Stimulated activated CD4-positive, alpha-beta T cell treated with anti-CD3 and anti-CD28 coated beads, Interleukin-1b, Interleukin-23, amount 100 ng/mL, for 1 hour (primary cell): Measurements from ENCODE around the gene LCE3D.
"Not testable (repeated sequence)": the region's sequence is repeated elsewhere in the genome, so short reads cannot be mapped to it uniquely, and the experiment has no call there.

ENCODE experiments used
- DNase-seq, 2 donors: peaks; one replicate each; pipeline ENCODE4 v3.0.0-alpha.2; 2020; ENCODE audit warnings: low read depth in 2 of 2

LCE3D gene, protein sequence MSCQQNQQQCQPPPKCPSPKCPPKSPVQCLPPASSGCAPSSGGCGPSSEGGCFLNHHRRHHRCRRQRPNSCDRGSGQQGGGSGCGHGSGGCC

GRCh38 chr1:152580433-152580832 is at the start of gene LCE3D:
Gene LCE3D, minus strand, starts transcription at chr1:152580516. Its CDS starts 580 bp downstream, at chr1:152579936.
- no peak for DNase-seq

- no peak for DNase-seq
Observed at GRCh38 chr1:152626744-152627143, 46.4 kb upstream of the LCE3D start.

GRCh38 chr1:152623203-152623844 is 43.0 kb upstream of the LCE3D start:
- no peak for DNase-seq

GRCh38 chr1:152622803-152623202 is 42.5 kb upstream of the LCE3D start, which contains the start of gene LCE3A:
Gene LCE3A, minus strand, starts transcription at chr1:152623103. Its CDS starts 0 bp downstream, at chr1:152623103.
- DNase-seq: no peak

- no peak for DNase-seq
Observed at GRCh38 chr1:152621993-152622392, 41.7 kb upstream of the LCE3D start.

DNA sequence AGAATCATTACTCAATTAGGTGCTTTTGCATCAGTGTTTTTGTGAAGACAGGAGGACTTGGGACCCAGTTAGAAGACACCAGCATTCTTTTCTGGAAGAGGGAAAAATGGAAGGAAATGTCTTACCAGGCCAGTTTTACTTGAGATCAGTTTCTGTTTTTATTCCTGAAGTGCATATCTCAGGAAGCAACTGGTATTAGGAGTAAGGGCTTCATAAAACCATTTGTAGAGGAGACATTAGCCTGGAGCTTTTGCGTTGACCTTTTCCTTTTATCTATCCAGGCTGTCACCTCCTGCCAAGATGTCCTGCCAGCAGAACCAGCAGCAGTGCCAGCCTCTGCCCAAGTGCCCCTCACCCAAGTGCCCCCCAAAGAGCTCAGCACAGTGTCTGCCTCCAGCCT is 33.2 kb upstream of the LCE3D start, which contains the start of gene LCE3B:
Gene LCE3B, plus strand, starts transcription at position 301 of the 400 bp plus-strand sequence. Its CDS starts 0 bp downstream, at position 301.
- no peak for DNase-seq

DNA sequence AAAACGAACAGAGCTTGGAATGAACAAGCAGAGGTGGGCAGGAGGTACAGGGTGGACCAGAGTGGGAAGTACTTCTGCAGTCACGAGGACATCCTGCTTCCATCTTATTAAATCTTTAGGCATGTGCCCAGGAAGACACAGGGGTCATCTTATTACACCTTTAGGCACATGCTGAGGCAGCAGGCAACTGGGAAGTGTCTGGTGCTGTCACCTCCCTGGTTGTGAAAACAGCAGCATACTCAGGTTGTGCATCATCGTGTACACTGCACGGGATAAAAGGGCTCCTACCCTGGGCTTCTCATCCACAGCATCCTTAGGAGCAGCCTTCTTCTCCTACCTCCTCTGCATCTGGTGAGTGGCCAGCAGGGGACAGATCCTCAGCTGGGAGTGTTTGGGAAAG is 19.6 kb upstream of the LCE3D start, which contains the start of gene LCE3C:
Gene LCE3C, plus strand, starts transcription at position 301 of the 400 bp plus-strand sequence. CDS start 498 bp downstream, outside the sequence.
- no peak for DNase-seq

DNA sequence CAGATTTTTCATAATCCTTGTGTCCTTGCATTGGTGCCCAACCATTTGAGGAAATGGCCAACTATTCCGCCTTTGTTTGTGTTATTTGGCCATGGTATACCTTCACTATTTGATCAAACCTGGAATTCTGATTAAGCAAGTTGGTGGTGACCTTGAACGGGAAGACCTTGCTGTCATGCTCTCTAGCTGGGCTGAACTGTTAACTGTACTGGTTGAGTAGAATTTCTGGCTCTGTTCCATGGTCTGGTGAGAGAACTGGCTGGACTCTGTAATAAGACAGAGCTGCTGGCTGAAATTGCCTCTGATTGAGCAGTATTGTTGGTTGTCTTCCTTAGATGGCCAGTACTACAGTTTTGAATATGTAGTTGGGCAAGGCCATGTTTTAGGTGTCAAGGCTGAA is 16.7 kb upstream of the LCE3D start:
- no peak for DNase-seq

DNA sequence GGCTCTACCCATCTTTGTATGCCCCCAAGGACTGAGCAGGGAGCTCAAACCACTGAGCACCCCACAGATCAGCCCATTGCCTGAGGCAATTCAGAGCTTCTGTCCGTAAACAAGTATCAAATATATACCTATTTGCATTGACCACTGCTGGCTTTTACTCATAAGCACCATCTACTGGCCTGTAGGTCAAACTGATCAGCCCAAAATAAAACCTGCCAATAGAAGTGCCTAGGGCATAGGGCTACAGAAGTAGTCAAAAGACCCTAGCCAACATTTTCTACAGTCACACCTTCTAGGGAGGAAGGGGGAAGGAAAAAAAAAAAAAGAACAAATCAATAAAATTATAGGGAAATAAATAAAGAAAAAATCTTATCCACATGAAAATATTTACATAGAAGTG is 5.3 kb upstream of the LCE3D start:
- no peak for DNase-seq

- DNase-seq: no peak
Observed at GRCh38 chr1:152582647-152583046, 2.3 kb upstream of the LCE3D start.

DNA sequence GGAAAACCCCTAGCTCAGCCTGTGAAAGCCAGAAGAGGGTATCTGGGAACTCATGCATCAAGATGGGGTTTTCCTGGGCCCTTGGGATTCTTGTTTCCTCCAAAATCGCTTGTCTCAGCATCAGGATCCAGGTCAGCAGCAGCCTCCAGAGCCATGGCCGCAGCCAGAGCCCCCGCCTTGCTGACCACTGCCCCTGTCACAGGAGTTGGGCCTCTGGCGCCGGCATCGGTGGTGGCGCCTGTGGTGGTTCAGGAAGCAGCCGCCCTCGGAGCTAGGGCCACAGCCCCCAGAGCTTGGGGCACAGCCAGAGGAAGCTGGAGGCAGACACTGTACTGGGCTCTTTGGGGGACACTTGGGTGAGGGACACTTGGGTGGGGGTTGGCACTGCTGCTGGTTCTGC is 790 bp downstream of the LCE3D start:
- DNase-seq: not testable (repeated sequence)

GRCh38 chr1:152577168-152577567 is 3.1 kb downstream of the LCE3D start:
- DNase-seq: no peak

GRCh38 chr1:152566681-152567080 is 13.6 kb downstream of the LCE3D start, which contains the start of gene LCE3E:
Gene LCE3E, minus strand, starts transcription at chr1:152566780. Its CDS starts 572 bp downstream, at chr1:152566208.
- no peak for DNase-seq

- DNase-seq: no peak
Observed at GRCh38 chr1:152565535-152566215, 14.6 kb downstream of the LCE3D start.

- no peak for DNase-seq
Observed at GRCh38 chr1:152565115-152565514, 15.2 kb downstream of the LCE3D start.

DNA sequence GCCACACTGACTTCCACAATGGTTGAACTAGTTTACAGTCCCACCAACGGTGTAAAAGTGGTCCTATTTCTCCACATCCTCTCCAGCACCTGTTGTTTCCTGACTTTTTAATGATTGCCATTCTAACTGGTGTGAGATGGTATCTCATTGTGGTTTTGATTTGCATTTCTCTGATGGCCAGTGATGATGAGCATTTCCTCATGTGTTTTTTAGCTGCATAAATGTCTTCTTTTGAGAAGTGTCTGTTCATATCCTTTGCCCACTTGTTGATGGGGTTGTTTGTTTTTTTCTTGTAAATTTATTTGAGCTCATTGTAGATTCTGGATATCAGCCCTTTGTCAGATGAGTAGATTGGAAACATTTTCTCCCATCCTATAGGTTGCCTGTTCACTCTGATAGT is 32.0 kb downstream of the LCE3D start:
- DNase-seq: not testable (repeated sequence)

- DNase-seq: no peak
Observed at GRCh38 chr1:152546704-152547103, 33.6 kb downstream of the LCE3D start.

DNA sequence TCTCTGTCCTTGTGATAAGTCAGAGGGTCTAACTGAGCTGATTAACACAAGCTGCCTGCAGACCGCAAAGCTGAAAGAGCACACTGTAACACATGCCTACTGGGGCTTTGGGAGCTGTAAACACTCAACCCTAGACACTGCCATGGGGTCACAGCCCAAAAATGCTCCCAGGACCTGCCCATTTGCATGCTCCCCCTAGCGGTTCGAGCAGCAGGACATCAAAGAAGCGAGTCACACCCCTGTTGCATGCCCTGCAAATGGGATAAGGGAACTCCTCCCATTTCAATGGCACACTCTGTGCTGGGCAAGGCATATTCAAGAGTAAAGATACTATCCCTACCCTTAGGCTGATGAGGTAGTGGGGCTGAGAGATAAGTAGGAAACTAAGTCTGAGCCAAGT is 36.5 kb downstream of the LCE3D start:
- DNase-seq: no peak

DNA sequence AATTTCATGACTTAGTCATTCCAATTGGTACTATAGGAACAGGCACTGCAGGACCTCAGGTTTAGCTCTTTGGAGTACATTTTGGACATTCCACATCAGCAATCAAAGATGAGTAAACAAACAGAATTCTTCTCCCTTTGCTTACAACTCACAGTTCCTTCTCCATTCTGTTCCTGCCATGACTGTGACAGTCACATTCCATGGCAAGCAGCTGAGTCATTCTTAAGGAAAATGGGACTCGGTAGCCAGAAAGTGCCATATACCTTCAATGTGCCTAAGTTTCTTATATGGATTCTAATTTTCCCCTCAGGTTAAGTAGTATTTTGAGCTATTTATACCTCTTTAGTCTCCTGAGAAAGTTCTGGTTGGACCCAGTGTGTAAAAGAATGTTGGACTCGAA is 40.4 kb downstream of the LCE3D start:
- no peak for DNase-seq

DNA sequence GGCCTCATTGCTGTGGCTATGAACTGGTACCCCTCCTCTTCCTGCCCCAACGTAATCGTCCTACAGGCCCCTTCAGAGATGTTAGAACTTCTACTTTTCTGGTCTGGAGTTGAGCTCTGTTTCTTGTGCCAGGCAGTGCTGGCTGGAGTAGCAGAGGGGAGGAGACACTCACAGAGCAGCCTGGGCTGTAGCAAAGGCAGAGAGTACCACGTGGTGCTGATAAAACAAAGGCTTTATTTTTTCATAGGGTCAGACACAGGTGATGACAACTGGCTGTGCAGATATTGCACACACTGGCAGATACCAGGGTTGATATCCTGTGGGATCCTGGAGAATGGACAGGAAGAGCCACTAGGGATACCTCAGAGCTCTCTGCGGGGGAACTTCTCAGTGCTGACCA is 42.8 kb downstream of the LCE3D start:
- no peak for DNase-seq

- DNase-seq: no peak
Observed at GRCh38 chr1:152535774-152536173, 44.5 kb downstream of the LCE3D start.

DNA sequence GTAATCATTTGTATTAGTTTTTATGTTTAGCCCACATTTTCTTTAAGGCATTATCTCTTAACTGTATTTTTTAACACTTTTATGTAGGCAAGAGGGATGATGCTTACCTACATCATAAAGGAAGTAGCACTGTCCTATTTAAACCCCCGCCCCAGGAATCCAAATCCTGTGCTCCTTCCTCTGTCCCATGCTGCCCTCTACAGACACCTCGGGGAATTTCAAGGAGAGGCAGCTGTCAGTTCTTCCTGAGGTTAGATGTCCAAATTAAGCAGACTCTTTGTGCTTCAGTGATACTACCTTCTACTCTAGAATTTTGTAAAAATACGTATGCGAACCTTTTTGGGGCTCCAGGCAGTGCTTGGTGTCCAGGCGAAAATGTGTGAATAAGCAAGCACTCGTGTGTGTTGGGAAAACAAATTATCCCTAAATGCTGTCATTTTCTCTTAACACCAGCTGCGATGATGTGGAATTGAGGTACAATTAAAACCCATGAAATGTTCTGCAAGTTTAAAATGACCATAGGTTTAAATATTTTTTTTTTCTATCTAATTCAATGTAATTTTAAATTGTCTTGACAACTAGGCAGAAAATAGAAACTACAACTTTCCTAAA is 46.9 kb downstream of the LCE3D start:
- peak in 1 of 2 donors; percentile 4 for DNase-seq
